Measurements from ENCODE around the gene DGKI.

Gene DGKI

DNA sequence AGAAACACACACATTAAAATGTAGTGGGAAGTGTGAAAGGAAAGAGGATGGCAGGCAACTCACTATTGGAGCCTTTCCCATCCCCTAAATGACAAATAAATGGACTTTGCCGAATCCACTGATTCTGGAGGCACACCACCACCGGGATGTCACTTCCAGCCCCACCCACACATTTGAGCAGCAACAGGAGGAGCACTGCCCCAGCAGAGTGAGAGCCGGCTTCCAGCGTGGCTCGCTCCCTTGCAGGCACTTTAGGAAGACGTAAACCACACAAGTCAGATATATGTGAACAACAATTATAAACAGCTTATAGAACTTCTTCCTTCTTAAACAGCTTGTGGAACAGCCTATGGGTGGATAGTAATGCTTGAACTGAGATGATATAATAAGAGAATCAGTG lies 191.0 kb downstream of the DGKI start:
- Histone ChIP-seq H3K9me3 (ENCODE audit: control insufficient read depth in 2 of 2, low read length in 2 of 2) (no peaks in the 10 kb centered on the region), H3K27ac (ENCODE audit: low read length) (no peak overlapping the region), H3K36me3 (ENCODE audit: control insufficient read depth in 2 of 2, insufficient read depth in 2 of 2, low read length in 2 of 2) (no peaks in the 10 kb centered on the region), H3K4me3 (ENCODE audit: low read length in 2 of 2) (no peak overlapping the region), H3K27me3 (ENCODE audit: control insufficient read depth in 1 of 2, insufficient read depth in 2 of 2, low read length in 2 of 2) (no peaks in the 10 kb centered on the region), H3K4me1 (ENCODE audit: control insufficient read depth, insufficient read depth, low read length) (no peaks in the 10 kb centered on the region), H3K9ac (ENCODE audit: low read length in 2 of 2) (no peak overlapping the region)

DNA sequence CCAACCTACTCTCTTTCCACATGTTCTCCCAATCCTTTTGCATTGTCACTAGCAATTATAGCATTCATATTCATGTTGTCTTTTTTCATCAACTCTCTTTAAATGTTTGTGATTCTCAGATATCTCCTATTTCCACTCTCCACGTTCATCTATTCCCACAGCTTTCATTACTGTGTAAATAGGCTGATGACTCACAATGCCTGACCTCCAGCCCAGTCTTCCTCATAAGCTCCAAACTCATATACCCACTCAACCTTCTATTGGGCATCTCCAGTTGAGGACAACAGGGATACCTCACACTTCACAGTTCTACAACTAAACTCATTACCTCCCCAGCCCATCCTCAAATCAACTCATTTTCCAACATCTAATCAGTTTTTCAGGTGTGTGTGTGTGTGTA lies 194.1 kb downstream of the DGKI start:
- no peak overlapping the region for H3K9ac ChIP-seq (ENCODE audit: low read length in 2 of 2)
- no peaks in the 10 kb centered on the region for H3K27me3 ChIP-seq (ENCODE audit: control insufficient read depth in 1 of 2, insufficient read depth in 2 of 2, low read length in 2 of 2)
- no peaks in the 10 kb centered on the region for H3K4me1 ChIP-seq (ENCODE audit: control insufficient read depth, insufficient read depth, low read length)
- no peak overlapping the region for H3K4me3 ChIP-seq (ENCODE audit: low read length in 2 of 2)
- no peaks in the 10 kb centered on the region for H3K36me3 ChIP-seq (ENCODE audit: control insufficient read depth in 2 of 2, insufficient read depth in 2 of 2, low read length in 2 of 2)
- H3K27ac ChIP-seq (ENCODE audit: low read length) = no peak overlapping the region
- no peaks in the 10 kb centered on the region for H3K9me3 ChIP-seq (ENCODE audit: control insufficient read depth in 2 of 2, low read length in 2 of 2)

DNA sequence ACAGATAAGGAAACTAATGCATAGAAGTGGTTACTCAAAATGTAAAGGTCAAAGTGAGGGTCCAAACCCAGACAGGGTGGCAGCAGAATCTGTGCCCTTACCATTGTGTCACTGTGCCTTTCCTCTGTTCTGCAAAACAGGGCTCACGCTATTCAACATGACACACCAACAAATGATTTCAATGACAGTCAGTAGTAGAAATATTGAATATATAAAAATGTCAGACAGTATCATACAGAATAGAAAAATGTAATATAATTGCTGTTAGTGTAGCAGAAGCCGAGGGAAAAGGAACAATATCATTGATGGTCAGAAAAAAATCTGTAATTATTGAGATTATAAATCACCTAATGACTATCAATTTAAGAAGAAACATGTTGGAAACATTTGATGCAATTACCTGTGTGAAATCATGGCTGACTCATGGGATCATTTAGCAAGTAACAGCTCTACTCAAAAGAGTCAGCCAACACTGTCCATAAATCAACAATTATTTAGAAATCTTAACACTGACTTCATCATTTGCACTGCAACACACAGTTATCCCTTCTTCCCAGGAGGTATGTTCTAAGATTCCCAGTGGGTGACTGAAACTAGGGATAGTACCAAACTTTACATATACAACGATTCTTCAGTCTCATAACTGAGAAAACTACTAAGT lies 198.7 kb downstream of the DGKI start:
- H3K9ac ChIP-seq (ENCODE audit: low read length in 2 of 2) = no peak overlapping the region
- H3K27me3 ChIP-seq (ENCODE audit: control insufficient read depth in 1 of 2, insufficient read depth in 2 of 2, low read length in 2 of 2) = no peaks in the 10 kb centered on the region
- no peaks in the 10 kb centered on the region for H3K4me1 ChIP-seq (ENCODE audit: control insufficient read depth, insufficient read depth, low read length)
- H3K4me3 ChIP-seq (ENCODE audit: low read length in 2 of 2) = no peak overlapping the region
- H3K36me3 ChIP-seq (ENCODE audit: control insufficient read depth in 2 of 2, insufficient read depth in 2 of 2, low read length in 2 of 2) = no peaks in the 10 kb centered on the region
- no peak overlapping the region for H3K27ac ChIP-seq (ENCODE audit: low read length)
- no peaks in the 10 kb centered on the region for H3K9me3 ChIP-seq (ENCODE audit: control insufficient read depth in 2 of 2, low read length in 2 of 2)

DNA sequence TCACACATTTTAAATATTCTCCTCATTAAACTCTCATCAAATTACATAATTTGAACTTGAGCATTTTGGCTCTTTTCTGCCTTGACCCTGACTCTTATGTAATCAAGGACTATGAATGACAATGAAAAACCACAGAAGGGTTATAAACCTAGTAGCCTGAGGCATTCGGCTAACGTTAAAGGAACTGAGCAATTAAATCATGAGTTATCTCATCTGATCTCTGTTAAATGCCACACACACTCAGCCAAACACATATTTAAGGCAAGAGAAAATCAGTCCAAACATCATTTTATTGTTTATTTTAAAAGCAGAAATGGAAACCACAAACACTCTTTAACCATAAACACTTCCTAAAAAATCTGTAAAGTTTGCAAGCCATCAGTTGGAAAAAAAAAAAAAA lies 204.3 kb downstream of the DGKI start:
- no peak overlapping the region for H3K4me3 ChIP-seq (ENCODE audit: low read length in 2 of 2)
- no peak overlapping the region for H3K9ac ChIP-seq (ENCODE audit: low read length in 2 of 2)
- no peaks in the 10 kb centered on the region for H3K9me3 ChIP-seq (ENCODE audit: control insufficient read depth in 2 of 2, low read length in 2 of 2)
- no peaks in the 10 kb centered on the region for H3K36me3 ChIP-seq (ENCODE audit: control insufficient read depth in 2 of 2, insufficient read depth in 2 of 2, low read length in 2 of 2)
- no peak overlapping the region for H3K27ac ChIP-seq (ENCODE audit: low read length)
- H3K27me3 ChIP-seq (ENCODE audit: control insufficient read depth in 1 of 2, insufficient read depth in 2 of 2, low read length in 2 of 2) = no peaks in the 10 kb centered on the region
- no peaks in the 10 kb centered on the region for H3K4me1 ChIP-seq (ENCODE audit: control insufficient read depth, insufficient read depth, low read length)

DNA sequence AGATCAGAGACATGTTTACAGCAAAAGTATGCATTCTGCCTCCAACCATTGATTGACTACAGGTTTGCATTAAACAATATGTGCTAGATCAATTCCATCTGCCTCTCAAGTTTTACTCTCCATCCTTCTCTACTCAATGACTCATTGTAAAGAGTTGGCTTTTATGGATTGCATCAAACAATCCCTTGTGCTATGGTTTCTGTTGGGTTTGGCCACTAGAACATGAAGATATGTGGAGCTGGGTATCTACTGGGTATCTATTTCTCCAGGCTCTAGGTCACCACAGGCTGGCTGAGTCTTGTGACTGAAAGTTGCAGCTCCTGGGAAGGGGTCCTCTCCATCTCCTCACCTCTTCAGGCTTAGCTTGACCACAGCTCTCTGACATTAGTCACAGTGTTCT lies 204.7 kb downstream of the DGKI start:
- H3K4me1 ChIP-seq (ENCODE audit: control insufficient read depth, insufficient read depth, low read length) = no peaks in the 10 kb centered on the region
- no peak overlapping the region for H3K9ac ChIP-seq (ENCODE audit: low read length in 2 of 2)
- no peaks in the 10 kb centered on the region for H3K27me3 ChIP-seq (ENCODE audit: control insufficient read depth in 1 of 2, insufficient read depth in 2 of 2, low read length in 2 of 2)
- H3K27ac ChIP-seq (ENCODE audit: low read length) = no peak overlapping the region
- no peaks in the 10 kb centered on the region for H3K36me3 ChIP-seq (ENCODE audit: control insufficient read depth in 2 of 2, insufficient read depth in 2 of 2, low read length in 2 of 2)
- H3K9me3 ChIP-seq (ENCODE audit: control insufficient read depth in 2 of 2, low read length in 2 of 2) = no peaks in the 10 kb centered on the region
- no peak overlapping the region for H3K4me3 ChIP-seq (ENCODE audit: low read length in 2 of 2)

DNA sequence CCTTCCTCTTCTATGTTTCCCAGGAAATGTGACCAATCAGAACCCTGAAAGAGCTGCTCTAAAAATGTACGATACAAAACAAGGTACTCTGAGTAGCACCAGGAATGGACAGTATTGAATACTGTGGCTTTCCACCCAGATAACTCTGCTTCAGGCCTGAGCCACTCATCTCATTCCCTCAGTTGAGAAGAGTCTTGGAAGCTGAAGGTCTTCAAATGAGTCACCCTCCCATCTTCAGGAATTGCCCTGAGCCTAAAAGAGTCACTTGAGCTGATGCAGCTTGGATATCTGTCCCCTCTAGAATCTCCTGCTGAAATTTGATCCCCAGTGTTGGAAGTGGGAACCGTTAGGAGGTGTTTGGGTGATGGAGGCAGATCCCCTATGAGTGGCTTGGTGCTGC lies 210.4 kb downstream of the DGKI start:
- Histone ChIP-seq H3K4me3 (ENCODE audit: low read length in 2 of 2) (no peak overlapping the region), H3K4me1 (ENCODE audit: control insufficient read depth, insufficient read depth, low read length) (no peaks in the 10 kb centered on the region), H3K9ac (ENCODE audit: low read length in 2 of 2) (no peak overlapping the region)

DNA sequence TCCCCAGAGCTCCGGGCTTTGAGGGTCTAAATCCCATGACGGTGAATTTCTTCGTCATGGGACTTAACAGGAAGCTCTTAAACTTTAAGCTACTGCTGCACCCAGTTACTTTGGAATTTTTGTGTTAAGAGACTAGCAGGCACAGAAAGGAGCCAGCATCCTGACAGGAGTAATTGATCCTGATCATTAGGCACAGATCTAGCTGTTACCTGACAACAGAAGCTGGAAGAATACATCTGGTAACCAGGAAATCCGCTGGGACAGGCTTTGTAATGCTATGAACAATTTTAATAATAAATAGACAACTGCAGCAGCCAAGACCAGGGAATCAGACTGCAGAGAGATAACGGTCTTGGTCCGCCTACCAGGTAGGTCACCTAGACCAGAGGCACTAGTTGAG lies 210.9 kb downstream of the DGKI start:
- Histone ChIP-seq H3K9me3 (ENCODE audit: control insufficient read depth in 2 of 2, low read length in 2 of 2) (no peaks in the 10 kb centered on the region), H3K9ac (ENCODE audit: low read length in 2 of 2) (no peak overlapping the region), H3K27ac (ENCODE audit: low read length) (no peak overlapping the region), H3K4me3 (ENCODE audit: low read length in 2 of 2) (no peak overlapping the region), H3K36me3 (ENCODE audit: control insufficient read depth in 2 of 2, insufficient read depth in 2 of 2, low read length in 2 of 2) (no peaks in the 10 kb centered on the region), H3K4me1 (ENCODE audit: control insufficient read depth, insufficient read depth, low read length) (no peaks in the 10 kb centered on the region), H3K27me3 (ENCODE audit: control insufficient read depth in 1 of 2, insufficient read depth in 2 of 2, low read length in 2 of 2) (no peaks in the 10 kb centered on the region)

More for the DNA sequence above, 210.4 kb downstream of the DGKI start:
- H3K9me3 ChIP-seq (ENCODE audit: control insufficient read depth in 2 of 2, low read length in 2 of 2) = no peaks in the 10 kb centered on the region
- H3K27me3 ChIP-seq (ENCODE audit: control insufficient read depth in 1 of 2, insufficient read depth in 2 of 2, low read length in 2 of 2) = no peaks in the 10 kb centered on the region
- H3K27ac ChIP-seq (ENCODE audit: low read length) = no peak overlapping the region
- no peaks in the 10 kb centered on the region for H3K36me3 ChIP-seq (ENCODE audit: control insufficient read depth in 2 of 2, insufficient read depth in 2 of 2, low read length in 2 of 2)

DNA sequence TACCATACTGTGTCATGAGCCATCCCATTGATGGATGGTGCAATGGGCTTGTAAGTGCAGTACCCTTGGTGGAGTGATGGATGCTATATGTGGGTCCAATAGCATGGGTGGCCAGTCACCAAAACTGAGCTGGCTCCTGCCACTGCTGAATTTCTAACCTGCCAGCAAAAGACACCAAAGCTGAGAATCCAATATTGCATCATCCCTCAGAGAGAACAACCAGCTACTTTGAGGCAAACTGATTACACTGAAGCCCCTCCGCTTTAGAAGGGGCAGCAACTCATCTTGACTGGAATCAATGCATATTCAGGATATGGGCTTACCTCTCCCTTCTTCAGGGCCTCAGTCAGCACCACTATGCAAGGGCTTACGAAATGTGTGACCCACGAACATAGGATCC lies 211.6 kb downstream of the DGKI start:
- no peak overlapping the region for H3K9ac ChIP-seq (ENCODE audit: low read length in 2 of 2)
- no peaks in the 10 kb centered on the region for H3K36me3 ChIP-seq (ENCODE audit: control insufficient read depth in 2 of 2, insufficient read depth in 2 of 2, low read length in 2 of 2)
- H3K27me3 ChIP-seq (ENCODE audit: control insufficient read depth in 1 of 2, insufficient read depth in 2 of 2, low read length in 2 of 2) = no peaks in the 10 kb centered on the region
- no peak overlapping the region for H3K4me3 ChIP-seq (ENCODE audit: low read length in 2 of 2)
- H3K27ac ChIP-seq (ENCODE audit: low read length) = no peak overlapping the region
- H3K4me1 ChIP-seq (ENCODE audit: control insufficient read depth, insufficient read depth, low read length) = no peaks in the 10 kb centered on the region
- H3K9me3 ChIP-seq (ENCODE audit: control insufficient read depth in 2 of 2, low read length in 2 of 2) = no peaks in the 10 kb centered on the region

DNA sequence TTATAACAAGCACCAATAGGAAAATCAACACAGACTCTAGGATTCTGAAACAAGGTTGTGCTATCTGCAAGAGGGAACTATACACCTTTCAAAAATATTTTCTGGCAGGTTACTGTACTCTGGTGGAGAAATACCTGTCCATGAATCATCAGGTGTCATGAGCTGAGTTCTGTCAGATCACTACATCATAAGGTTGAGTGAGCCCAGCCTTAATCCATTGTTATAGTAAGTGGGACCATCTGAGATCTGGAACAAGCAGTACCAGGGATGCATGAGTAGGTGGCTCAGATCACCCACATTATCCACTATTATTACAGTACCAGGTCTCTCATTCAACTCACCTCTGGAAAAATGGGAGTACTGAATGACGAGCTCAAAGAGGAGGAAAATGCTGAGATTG lies 212.4 kb downstream of the DGKI start:
- H3K9ac ChIP-seq (ENCODE audit: low read length in 2 of 2) = no peak overlapping the region
- H3K9me3 ChIP-seq (ENCODE audit: control insufficient read depth in 2 of 2, low read length in 2 of 2) = no peaks in the 10 kb centered on the region
- no peaks in the 10 kb centered on the region for H3K36me3 ChIP-seq (ENCODE audit: control insufficient read depth in 2 of 2, insufficient read depth in 2 of 2, low read length in 2 of 2)
- H3K27me3 ChIP-seq (ENCODE audit: control insufficient read depth in 1 of 2, insufficient read depth in 2 of 2, low read length in 2 of 2) = no peaks in the 10 kb centered on the region
- no peaks in the 10 kb centered on the region for H3K4me1 ChIP-seq (ENCODE audit: control insufficient read depth, insufficient read depth, low read length)
- H3K27ac ChIP-seq (ENCODE audit: low read length) = no peak overlapping the region
- H3K4me3 ChIP-seq (ENCODE audit: low read length in 2 of 2) = no peak overlapping the region

DNA sequence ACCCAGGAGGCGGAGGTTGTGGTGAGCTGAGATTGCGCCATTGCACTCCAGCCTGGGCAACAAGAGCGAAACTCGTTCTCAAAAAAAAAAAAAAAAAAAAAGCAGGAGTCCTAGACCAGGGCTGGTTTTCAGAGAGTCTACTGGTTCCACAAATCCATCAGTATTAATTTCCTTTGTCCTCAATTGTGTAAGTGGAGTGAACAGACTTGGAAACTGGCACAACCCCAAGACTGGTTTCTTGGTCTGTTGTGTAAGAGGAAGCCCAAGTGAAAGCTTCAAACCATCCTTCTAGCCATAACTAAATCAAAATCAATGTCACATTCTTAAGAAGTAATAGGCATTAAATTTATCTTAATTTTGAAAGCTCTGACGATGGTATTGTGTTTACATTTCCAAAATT lies 213.6 kb downstream of the DGKI start:
- Histone ChIP-seq H3K27me3 (ENCODE audit: control insufficient read depth in 1 of 2, insufficient read depth in 2 of 2, low read length in 2 of 2) (no peaks in the 10 kb centered on the region), H3K9ac (ENCODE audit: low read length in 2 of 2) (no peak overlapping the region), H3K36me3 (ENCODE audit: control insufficient read depth in 2 of 2, insufficient read depth in 2 of 2, low read length in 2 of 2) (no peaks in the 10 kb centered on the region), H3K4me1 (ENCODE audit: control insufficient read depth, insufficient read depth, low read length) (no peaks in the 10 kb centered on the region), H3K4me3 (ENCODE audit: low read length in 2 of 2) (no peak overlapping the region), H3K9me3 (ENCODE audit: control insufficient read depth in 2 of 2, low read length in 2 of 2) (no peaks in the 10 kb centered on the region), H3K27ac (ENCODE audit: low read length) (no peak overlapping the region)

DNA sequence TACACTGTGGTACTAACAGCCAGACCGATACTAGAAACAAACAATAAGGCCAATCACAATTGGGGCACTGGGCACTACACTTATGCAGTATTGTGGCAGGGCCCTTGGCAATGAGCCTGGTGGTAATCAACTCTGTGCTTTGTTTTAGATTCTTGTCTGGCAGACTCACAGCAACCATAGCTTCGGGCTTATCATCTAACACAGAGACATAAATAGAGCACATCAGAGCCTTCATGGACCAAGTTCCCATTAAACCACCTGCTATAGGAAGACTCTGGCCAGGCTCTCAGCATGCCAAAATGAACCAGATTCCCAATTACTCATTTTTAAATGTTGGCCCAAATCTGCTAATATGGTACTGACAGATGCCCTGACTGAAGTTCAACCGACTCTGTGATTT lies 218.6 kb downstream of the DGKI start:
- H3K27ac ChIP-seq (ENCODE audit: low read length) = no peak overlapping the region
- H3K36me3 ChIP-seq (ENCODE audit: control insufficient read depth in 2 of 2, insufficient read depth in 2 of 2, low read length in 2 of 2) = no peaks in the 10 kb centered on the region
- H3K9ac ChIP-seq (ENCODE audit: low read length in 2 of 2) = no peak overlapping the region
- H3K27me3 ChIP-seq (ENCODE audit: control insufficient read depth in 1 of 2, insufficient read depth in 2 of 2, low read length in 2 of 2) = no peaks in the 10 kb centered on the region
- H3K4me1 ChIP-seq (ENCODE audit: control insufficient read depth, insufficient read depth, low read length) = no peaks in the 10 kb centered on the region
- no peaks in the 10 kb centered on the region for H3K9me3 ChIP-seq (ENCODE audit: control insufficient read depth in 2 of 2, low read length in 2 of 2)
- no peak overlapping the region for H3K4me3 ChIP-seq (ENCODE audit: low read length in 2 of 2)

Measured in stomach smooth muscle (tissue), 2 donors.